ENCODE measurements around the gene IL19.

DNA sequence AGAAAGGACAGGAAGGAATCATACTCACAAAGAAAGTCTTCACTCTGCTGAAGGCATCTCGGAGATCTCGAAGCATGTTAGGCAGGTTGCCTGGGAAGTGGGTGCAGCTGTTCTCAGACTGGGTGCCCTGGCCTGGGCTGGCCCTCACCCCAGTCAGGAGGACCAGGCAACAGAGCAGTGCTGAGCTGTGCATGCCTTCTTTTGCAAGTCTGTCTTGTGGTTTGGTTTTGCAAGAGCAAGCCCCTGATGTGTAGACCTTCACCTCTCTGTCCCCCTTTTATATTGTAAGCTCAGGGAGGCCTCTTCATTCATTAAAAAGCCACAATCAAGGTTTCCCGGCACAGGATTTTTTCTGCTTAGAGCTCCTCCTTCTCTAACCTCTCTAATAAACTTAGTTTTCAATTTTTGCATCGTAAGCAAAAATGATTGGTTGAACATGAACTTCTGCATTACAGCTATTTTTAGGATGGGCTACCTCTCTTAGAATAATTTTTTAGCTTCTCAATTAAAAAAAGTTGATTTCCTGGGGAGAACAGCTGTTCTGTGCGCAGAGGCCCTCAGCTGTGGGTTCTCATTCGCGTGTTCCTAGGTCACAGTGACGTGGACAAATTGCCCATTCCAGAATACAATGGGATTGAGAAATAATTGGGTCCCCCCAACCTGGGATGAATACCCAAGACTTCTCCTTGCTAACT lies 1.8 kb downstream of the IL19 start, which contains the start of gene IL10:
- TF ChIP-seq, protein P1, sequence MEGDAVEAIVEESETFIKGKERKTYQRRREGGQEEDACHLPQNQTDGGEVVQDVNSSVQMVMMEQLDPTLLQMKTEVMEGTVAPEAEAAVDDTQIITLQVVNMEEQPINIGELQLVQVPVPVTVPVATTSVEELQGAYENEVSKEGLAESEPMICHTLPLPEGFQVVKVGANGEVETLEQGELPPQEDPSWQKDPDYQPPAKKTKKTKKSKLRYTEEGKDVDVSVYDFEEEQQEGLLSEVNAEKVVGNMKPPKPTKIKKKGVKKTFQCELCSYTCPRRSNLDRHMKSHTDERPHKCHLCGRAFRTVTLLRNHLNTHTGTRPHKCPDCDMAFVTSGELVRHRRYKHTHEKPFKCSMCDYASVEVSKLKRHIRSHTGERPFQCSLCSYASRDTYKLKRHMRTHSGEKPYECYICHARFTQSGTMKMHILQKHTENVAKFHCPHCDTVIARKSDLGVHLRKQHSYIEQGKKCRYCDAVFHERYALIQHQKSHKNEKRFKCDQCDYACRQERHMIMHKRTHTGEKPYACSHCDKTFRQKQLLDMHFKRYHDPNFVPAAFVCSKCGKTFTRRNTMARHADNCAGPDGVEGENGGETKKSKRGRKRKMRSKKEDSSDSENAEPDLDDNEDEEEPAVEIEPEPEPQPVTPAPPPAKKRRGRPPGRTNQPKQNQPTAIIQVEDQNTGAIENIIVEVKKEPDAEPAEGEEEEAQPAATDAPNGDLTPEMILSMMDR (IDR thresholded peaks at IDR 0.05), result no peak
- no peak for TF ChIP-seq POLR2A (IDR thresholded peaks at IDR 0.05)

Data from uterus (tissue), 2 donors.